D721Med (cell line): ENCODE data around the gene COA1.
"Not testable (repeated sequence)": the region's sequence is repeated elsewhere in the genome, so short reads cannot be mapped to it uniquely, and the experiment has no call there.

ENCODE experiments used
- DNase-seq: peaks from one replicate; pipeline ENCODE4 v3.0.0; 2011; ENCODE audit warnings: low spot score; ENCODE audit not compliant: insufficient read length
- FAIRE-seq: peaks from 2 replicates; lab custom pipeline; 2011; peaks lifted over from hg19 to GRCh38; lab: Jason Lieb, UNC
- CTCF ChIP-seq: IDR thresholded peaks from 2 replicates; pipeline ENCODE4 v1.5.1; 2012; ENCODE audit warnings: mild to moderate bottlenecking, control low read depth; ENCODE audit not compliant: insufficient read depth; ENCODE audit errors: missing control alignments

The COA1 gene

GRCh38 chr7:43729214-43729923, at the start of gene COA1:
Gene COA1 (minus strand): TSS chr7:43729523. CDS start chr7:43648614, 80,909 bp downstream.
- DNase-seq (peak; percentile 43), FAIRE-seq (no peak)
- TF ChIP-seq CTCF = no peak

GRCh38 chr7:43778293-43779044, 49.1 kb upstream of the COA1 start:
- not testable (repeated sequence) for DNase-seq, FAIRE-seq

- DNase-seq, FAIRE-seq: not testable (repeated sequence)
Observed at GRCh38 chr7:43775255-43775654, 45.9 kb upstream of the COA1 start.

GRCh38 chr7:43773268-43773667, 43.9 kb upstream of the COA1 start:
- not testable (repeated sequence) for DNase-seq, FAIRE-seq

GRCh38 chr7:43771573-43771972, 42.2 kb upstream of the COA1 start:
- DNase-seq (no peak), FAIRE-seq (no peak)
- no peak for TF ChIP-seq CTCF

GRCh38 chr7:43771128-43771527, 41.8 kb upstream of the COA1 start:
- FAIRE-seq (no peak), DNase-seq (no peak)

GRCh38 chr7:43769791-43770465, 40.6 kb upstream of the COA1 start:
- FAIRE-seq = no peak
- TF ChIP-seq CTCF = no peak
- DNase-seq = no peak

More at GRCh38 chr7:43771128-43771527, 41.8 kb upstream of the COA1 start:
- no peak for TF ChIP-seq CTCF

- FAIRE-seq = no peak
- no peak for DNase-seq
- no peak for TF ChIP-seq CTCF
Observed at GRCh38 chr7:43769281-43769680, 40.0 kb upstream of the COA1 start.
